HG03280 (cell line): ENCODE results near the gene SLC51B.
"Not testable (repeated sequence)": the region's sequence is repeated elsewhere in the genome, so short reads cannot be mapped to it uniquely, and the experiment has no call there.

Source experiments
- ATAC-seq: cut with Tn5 transposase; IDR thresholded peaks from one replicate; pipeline ENCODE4 v1.9.1; 2021; ENCODE audit warnings: mild to moderate bottlenecking, moderate library complexity; ENCODE audit not compliant: unreplicated experiment

SLC51B gene

GRCh38 chr15:65082303-65082953, 37.2 kb downstream of the SLC51B start:
- ATAC-seq = no peak

DNA sequence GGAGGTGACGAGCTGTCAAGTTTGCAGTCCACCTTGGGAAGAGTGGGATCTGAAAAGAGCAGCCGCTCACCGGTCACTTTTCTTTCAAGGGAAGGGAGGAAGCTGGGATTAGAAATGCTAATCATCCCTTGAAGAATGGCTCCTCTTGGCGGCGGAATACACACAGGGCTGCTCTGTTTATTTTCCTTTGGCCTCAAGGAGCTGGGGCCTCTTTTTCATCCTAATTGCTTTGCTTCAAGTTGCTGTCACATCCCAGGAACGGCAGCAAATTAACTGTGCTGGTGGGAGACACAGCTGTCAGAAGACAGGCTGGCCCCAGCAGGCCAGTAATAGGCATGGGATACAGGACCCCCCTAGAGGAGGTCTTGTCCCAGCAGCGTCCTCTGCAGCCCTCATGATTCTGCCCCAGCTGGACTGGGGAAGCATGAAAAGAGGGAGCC, 38.1 kb downstream of the SLC51B start:
- no peak for ATAC-seq

- ATAC-seq = no peak
These were observed 39.5 kb downstream of the SLC51B start for GRCh38 chr15:65084500-65085206.

- no peak for ATAC-seq
These were observed 40.1 kb downstream of the SLC51B start for GRCh38 chr15:65085207-65085753.

GRCh38 chr15:65085990-65086679, 40.9 kb downstream of the SLC51B start:
- ATAC-seq = no peak

GRCh38 chr15:65086680-65087111, 41.5 kb downstream of the SLC51B start:
- ATAC-seq = no peak

DNA sequence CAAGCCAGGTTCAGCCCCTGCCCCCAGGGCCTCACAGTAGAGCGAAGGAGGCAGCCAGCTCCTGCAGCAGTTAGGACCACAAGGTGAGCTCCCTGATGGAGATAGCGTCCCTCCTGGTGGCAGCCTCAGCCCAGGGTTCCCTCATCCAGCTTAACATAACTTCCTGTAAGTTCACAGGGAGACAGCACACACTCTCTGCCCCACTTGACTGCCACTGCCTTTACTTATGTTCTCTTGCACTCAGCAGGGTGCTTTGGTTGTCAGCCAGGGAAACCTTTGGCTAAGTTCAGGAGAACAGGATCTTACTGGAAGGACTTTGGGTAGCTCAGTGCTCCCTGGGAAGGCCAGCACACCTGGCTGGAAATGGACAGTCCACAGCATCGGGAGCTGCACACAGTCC, 42.2 kb downstream of the SLC51B start:
- no peak for ATAC-seq

GRCh38 chr15:65087873-65088642, 42.9 kb downstream of the SLC51B start:
- no peak for ATAC-seq

- ATAC-seq = no peak
These were observed 43.4 kb downstream of the SLC51B start for GRCh38 chr15:65088643-65089021.

GRCh38 chr15:65089206-65089824, 44.1 kb downstream of the SLC51B start:
- no peak for ATAC-seq

DNA sequence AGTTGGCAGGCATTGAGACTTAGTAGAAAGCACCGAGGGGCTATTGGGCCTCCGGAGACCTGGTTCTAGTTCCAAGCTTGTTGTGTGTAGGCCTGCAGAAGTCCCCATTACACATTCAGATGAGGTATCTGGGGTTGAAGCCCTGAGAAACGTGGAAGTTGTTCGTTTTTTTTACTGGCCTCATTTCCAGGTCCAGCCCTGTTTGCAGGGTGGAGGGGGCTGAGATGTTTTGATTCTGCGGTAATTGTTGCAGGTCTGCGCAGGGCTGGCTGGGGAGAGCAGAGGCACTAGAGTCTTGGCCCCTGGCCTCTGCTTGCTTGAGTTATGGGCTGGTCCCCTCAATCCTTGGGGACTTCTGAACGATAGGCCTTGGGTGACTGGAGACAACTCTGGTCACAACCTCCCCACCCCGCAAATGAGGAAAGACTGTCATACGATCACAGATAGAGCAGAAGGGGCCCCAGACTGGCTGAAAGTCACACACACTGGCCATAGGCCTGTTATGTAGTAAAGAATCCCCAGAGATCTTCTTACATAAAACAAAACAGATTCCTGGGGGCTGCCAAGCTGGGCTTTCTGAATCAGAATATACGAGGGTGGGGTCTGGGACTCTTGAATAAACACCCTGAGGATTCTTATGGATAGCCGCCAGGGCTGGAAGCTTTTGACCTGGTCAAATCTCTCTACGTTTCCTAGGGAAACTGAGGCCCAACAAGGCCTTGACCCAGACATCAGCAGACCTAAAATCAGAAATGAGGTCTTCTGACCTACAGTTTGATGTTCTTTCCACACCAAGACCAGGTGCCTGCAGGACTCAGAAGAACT, 47.0 kb downstream of the SLC51B start:
- no peak for ATAC-seq

DNA sequence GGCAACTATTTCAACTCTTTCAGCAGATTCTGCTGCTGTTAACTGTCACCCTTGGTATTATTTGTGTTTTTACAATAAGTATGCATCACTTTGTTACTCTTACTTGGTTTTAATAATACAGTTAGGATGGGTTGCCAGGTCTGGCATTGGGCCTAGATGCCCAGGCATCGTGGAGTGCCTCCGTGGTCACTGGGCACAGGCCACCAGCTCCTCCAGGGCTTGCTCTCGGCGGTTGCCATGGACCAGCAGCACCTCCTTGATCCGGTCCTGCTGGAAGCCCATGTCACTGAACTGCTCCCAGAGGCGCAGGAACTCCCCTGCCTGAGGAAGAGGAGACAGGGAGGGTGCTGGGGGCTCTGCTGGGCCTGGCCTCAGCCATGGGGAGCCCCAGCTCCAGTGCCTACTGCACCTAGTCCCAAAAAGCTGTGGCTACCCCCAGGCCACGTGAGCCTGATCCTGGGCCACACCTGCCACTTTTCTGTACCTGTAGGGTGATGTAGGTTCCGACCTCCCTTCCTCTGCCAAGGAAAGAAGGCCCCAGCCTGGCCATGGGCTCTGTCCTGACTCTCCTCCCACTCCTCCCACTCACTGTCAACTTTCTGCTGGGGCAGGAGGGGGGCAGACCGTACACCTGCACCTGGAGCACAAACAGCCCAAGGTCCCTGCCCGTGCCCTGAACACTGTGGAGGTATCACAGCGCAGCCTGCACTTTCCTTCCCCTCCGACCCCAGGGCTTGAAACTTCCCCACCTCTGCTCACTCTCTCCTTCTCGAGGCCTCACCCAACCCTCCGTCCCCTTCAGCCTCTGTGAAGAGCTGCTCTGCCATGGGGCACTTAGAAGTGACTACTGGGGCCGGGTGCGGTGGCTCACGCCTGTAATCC, 48.0 kb downstream of the SLC51B start:
- ATAC-seq = no peak

GRCh38 chr15:65093793-65094170, 48.6 kb downstream of the SLC51B start:
- not testable (repeated sequence) for ATAC-seq

- no peak for ATAC-seq
These were observed 49.3 kb downstream of the SLC51B start for GRCh38 chr15:65094294-65094995.

GRCh38 chr15:65095011-65095746, 50.0 kb downstream of the SLC51B start:
- no peak for ATAC-seq

GRCh38 chr15:65095747-65096104, 50.5 kb downstream of the SLC51B start:
- ATAC-seq = no peak
